ENCODE data around the gene ACACB. TPM values are rescaled to one million over a fixed set of nuclear protein-coding genes. Genes with fewer than 3 reads are reported as not detected.
"Not testable (repeated sequence)": the region's sequence is repeated elsewhere in the genome, so short reads cannot be mapped to it uniquely, and the experiment has no call there.

The ACACB gene
- total RNA-seq, 1 donor from 2014 or later: 64.5 TPM

DNA sequence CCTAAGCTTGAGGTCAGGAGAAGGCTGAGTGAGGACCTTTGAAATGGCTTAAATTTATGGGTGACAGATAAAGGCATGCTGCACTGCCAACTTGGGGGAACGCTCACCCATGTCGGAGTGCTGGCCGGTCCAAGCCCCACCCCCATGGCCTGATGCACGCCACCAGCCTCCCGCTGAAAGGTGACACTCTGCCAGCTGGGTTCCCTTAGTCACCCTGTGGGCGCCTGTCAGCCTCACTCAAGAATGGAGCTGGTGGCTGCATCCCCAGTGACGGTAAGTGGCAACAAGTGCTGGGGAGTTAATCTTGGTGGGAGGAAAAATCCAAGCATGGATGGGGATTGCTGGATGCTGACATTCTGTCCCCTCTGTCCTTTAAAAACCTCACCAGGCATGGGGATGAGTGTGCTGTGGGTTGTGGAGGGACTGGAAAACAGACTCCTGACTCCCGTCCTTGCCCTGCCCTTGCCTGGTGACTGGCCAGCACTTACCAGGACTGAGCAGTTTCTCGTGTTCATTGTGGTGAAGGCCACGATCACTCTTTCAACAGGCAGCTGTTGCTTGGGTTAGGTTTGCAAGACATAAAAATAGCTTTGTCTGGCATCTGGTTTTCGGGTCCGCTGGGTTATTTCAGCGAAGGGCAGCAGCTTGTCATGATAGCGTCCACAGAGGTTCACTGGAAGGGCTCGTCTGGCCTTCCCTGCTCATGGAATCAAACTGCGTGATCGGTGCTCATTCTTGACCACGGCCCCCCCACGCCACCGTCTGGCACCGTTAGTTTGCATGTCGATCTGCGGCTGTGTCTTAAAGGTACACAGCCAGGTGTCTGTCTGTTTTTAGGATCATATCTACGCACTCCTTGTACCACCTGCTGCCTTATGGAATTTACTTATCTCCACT, 15.0 kb downstream of the ACACB start:
- intact Hi-C loops (cut with DNase I): no loop called here
- DNase-seq (ENCODE audit: low spot score): peak; percentile 86

DNA sequence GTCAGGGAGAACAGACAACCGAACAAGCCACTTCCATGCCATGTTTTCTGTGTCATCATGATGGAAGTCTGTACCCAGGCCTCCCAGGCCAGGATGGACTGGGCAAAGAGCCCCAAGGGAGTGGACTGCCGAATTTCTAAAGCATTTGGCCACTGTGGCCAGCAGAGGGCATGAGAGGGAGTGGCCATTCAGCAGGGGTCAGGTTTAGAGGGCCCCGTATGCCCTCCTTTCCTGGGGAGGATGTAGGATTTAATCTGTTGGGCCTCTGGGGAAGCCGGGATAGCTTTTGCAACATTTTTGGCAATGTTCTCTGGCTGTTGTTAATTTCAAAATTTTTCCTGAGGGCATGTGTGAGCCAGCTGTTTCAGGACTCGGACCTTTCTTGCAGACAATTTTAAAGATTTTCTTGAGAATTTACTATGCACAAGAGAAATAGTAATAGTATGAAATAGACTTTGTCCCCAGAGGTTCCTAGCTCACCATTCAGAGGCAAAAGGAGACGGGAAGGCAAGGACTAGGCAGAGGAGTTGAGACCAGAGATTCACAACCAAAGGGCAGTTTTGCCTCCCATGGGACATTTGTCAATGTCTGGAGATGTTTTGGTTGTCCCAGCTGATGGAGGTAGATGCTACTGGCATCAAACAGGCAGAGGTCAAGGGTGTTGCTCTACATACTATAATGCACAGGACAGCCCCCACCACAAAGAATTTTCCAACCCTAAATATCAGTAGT, 18.0 kb downstream of the ACACB start:
- intact Hi-C loops (cut with DNase I): no loop called here
- DNase-seq (ENCODE audit: low spot score): no peak

DNA sequence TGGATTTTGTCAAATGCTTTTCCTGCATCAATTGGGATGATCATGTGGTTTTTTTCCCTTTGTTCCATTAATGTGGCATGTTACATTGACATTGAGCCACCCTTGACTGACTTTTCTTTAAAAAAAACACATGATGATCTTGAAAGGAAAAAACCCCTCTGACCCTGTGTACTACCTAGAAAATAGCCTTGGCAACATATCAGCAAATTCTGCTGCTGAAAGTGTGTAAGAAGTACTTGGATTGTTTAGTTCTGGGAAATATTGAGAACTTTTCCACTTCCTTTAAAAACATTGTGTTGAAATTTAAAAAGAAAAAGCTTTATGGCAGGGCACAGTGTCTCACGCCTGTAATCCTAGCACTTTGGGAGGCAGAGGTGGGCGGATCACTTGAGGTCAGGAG, 20.7 kb downstream of the ACACB start:
- intact Hi-C loops (cut with DNase I): no loop called here
- no peak for DNase-seq (ENCODE audit: low spot score)

DNA sequence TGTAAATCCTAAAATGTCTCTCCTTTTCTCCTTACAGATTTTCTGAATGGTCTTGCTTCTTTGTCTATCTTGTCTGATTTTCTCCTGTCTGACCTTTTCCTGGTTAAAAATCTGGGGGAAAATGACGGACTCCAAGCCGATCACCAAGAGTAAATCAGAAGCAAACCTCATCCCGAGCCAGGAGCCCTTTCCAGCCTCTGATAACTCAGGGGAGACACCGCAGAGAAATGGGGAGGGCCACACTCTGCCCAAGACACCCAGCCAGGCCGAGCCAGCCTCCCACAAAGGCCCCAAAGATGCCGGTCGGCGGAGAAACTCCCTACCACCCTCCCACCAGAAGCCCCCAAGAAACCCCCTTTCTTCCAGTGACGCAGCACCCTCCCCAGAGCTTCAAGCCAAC, 23.0 kb downstream of the ACACB start:
- intact Hi-C loops (cut with DNase I): no loop called here
- no peak for DNase-seq (ENCODE audit: low spot score)

DNA sequence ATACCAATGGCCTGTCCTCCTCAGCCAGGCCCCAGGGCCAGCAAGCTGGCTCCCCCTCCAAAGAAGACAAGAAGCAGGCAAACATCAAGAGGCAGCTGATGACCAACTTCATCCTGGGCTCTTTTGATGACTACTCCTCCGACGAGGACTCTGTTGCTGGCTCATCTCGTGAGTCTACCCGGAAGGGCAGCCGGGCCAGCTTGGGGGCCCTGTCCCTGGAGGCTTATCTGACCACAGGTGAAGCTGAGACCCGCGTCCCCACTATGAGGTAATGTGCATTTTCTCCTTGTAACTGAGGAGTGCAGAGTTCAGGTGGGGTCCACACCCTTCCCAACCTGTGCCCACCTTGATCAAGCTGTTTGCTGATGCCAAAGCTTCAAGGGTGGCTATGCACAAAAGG, 23.4 kb downstream of the ACACB start:
- intact Hi-C loops (cut with DNase I): no loop called here
- DNase-seq (ENCODE audit: low spot score): no peak

DNA sequence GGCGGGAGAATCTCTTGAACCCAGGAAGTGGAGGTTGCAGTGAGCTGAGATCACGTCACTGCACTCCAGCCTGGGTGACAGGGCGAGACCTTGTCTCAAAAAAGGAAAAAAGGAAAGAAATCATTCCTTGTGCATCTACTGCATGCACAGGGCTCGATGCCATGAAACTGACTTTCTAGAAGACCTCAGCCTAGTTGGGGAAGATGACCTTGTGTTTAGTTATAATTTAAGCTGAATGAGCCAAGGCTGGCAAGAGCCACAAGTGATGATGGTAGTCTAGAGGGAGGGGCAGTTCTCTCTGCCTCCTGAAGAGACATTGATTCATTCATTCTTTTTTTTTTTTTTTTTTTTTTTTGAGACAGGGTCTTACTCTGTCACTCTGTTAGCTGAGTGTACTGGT, 24.2 kb downstream of the ACACB start:
- no peak for DNase-seq (ENCODE audit: low spot score)
- intact Hi-C loops (cut with DNase I): no loop called here

DNA sequence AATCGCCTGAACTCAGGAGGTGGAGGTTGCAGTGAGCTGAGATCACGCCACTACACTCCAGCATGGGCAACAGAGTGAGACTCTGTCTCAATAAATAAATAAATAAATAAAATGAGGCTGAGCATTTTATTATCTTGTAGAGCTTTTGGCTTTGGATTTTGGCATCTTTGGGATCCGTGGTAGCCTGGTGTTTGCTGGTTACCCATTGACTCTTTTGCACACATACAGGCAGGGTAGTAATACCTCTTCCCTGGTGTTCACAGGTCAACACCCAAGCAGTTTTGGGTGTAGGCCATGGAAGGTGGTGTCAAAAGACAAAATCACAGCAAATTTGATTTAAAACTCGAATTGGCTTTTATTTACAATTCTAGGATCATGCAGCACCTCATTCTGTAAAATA, 27.8 kb downstream of the ACACB start:
- intact Hi-C loops (cut with DNase I): no loop called here
- DNase-seq (ENCODE audit: low spot score): no peak

DNA sequence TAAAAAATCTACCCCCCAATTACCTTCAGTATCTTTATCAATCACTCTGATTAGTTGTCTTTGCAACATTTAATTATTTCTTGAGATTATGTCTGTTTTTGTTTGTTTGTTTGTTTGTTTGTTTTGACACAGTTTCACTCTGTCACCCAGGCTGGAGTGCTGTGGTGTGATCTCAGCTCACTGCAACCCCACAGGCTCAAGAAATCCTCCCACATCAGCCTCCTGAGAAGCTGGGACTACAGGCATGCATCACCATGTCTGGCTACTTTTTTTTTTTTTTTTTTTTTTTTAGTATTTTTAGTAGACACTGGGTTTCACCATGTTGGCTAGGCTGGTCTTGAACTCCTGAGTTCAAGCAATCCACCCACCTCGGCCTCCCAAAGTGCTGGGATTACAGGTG, 30.7 kb downstream of the ACACB start:
- intact Hi-C loops (cut with DNase I); DNase-seq (ENCODE audit: low spot score): not testable (repeated sequence)

DNA sequence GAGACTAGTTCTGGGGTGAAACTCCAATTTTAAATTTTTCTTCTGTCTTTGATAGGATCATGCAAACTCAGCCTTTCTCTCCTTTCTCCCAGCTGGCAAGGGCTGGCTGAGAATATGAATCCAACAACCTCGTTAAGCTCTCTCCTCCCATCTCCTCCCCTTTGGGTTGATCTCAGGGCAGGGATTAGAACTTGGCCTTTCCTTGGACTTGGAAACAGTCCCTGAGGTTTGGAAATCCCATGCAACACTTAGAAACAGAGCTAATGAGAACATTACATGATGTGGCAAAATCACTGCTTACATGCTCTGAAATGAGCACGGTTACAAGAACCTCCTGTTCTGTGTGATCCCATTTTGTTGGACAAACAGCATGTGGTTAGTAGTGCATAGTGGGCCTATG, 31.6 kb downstream of the ACACB start:
- no peak for DNase-seq (ENCODE audit: low spot score)
- intact Hi-C loops (cut with DNase I): no loop called here

DNA sequence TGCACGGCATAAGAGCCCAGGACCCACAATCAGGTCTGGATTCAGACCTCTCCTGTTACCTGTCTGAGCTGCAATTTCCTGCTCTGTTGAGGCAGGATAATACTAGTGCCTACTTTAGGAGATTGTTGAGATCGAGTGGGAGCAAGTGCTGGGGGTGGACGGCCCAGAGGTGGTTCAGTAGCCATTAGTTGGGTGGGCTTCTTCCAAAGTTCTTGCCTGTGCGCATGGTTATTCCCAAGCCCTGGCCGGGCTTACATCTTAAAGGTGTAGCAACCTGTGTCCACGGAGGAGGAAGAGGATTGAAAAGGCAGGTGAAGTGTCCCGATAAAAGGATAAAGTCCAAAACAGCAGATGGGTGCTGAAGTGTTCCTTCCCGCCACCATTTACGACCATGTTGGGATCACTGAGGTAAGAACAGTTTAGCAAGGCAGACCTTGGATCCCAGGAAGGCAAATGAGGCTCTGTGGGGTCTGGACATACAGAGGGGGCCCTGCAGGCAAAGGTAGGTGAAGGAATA, 33.8 kb downstream of the ACACB start:
- no peak for DNase-seq (ENCODE audit: low spot score)
- intact Hi-C loops (cut with DNase I): no loop called here

DNA sequence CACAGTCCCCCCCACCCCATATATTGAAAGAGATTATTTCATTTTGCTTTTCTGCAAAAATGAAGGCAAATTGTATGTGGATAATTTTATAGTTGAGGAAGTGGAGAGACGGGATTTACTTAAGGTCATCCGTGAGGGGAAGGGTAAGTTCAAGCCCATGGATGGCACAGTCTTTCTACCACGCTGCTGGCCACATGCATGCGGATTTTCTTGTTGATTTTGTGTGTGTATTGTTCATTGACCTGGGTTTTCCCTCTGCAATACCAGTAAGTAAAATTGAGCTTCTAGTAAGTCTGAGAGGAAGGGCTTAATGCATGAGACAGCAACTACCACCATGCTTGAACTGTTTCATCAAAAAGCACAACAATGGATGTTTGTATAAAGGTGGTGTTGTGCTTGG, 35.1 kb downstream of the ACACB start:
- intact Hi-C loops (cut with DNase I): no loop called here
- no peak for DNase-seq (ENCODE audit: low spot score)

DNA sequence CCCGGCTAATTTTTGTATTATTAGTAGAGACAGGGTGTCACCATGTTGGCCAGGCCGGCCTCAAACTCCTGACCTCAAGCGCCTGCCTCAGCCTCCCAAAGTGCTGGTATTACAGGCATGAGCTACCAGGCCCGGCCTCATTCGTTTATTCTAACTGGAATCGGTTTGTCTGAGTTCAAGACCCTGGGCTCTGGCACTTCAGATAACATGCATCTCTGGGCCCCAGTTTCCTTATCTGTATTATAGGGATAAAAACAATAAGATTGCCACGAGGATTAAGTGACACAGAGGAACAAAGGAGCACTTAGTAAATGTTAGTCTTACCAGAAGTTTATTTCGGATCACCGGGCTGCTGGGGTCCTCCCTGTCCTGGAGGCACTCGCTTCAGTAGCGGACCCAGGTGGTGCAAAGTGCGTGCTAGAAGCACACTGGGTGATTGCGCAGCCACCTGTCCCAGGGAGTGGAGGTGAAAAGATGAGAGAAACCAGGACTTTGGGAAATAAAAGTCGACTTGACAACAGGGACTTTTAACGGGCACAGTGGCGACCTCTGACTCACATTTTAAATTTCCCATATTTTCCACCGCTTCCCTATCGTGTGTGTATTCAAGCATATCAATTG, 37.5 kb downstream of the ACACB start:
- intact Hi-C loops (cut with DNase I): no loop called here
- DNase-seq (ENCODE audit: low spot score): no peak

DNA sequence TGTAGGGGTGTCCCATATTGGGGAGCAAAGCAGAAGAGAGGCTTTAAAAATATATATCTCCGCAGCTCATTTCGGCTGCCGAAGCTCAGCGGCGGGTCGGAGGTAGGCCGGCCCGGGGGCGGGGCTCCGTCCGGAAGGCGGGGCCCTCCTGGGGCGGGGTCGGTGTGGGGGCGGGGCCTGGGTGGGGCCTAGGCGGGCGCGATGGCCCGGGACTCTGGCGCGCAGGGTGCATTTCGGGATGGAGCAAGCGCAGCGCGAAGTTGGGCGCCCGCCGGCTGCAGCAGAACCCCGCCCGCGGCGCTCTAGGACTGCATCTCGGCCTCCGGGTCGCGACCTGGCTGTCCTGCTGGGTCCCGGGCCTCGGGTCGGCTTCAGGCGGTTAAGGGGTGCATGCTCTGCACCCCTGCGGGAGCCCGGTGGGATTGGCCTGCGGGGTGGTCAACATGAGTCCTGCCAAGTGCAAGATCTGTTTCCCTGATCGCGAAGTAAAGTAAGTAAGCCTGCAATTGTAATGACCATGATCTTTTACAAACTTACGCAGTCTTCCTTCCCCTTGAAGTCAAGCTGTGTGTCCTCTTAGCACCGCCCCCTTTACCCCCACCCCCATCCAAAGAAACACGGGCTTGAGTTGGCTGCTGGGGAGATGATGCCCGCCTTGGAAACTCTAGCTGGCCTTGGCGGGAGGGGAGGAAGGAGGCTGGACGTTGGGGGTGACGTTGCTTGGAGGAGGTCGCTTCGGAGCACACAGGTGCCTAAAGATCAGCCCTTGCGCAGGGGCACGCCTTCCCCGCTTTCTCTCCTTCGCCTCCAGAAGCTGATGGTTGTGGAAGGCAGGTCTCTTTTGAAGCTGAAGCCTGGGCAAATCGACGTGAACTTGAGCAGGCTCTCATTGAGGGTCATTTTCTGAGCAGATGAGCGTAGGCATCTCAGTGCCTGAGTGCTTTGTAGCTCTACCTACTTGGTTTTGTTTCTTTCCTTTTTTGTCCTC, 38.4 kb downstream of the ACACB start:
- intact Hi-C loops (cut with DNase I): no loop called here
- peak; percentile 93 for DNase-seq (ENCODE audit: low spot score)

DNA sequence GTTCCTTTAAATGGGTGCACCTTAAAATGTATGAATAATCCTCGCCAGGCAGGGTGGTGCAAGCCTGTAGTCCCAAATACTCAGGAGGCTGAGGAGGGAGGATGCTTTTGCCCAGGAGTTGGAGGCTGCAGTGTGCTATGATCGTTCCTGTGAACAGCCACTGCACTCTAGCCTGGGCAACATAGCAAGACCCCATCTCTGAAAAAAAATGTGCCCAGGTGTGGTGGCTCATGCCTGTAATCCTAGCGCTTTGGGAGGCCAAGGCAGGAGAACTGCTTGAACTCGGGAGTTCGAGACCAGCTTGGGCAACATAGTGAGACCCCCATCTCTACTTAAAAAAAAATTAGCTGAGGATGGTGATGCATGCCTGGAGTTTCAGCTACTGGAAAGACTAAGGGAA, 39.6 kb downstream of the ACACB start:
- intact Hi-C loops (cut with DNase I): no loop called here

DNA sequence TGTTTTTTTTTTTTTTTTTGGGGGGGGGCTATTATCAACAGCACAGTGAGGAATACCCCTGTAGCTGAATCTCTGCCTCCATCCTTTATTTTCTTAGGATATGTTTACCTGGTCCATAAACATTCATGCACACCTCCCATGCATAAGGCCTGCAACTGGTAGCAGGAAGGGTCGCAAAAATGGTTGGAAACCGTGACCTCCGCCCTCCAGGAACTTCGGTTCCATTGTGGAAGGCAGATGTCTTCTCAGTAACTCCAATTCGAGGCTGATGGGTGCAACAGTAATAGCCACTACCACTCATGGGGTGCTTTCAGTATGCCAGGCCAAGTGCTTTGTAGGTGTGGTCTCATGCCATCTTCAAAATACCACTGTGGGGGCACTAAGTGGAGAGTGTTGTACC, 40.2 kb downstream of the ACACB start:
- no peak for DNase-seq (ENCODE audit: low spot score)
- intact Hi-C loops (cut with DNase I): no loop called here

More for the DNA sequence above, 39.6 kb downstream of the ACACB start:
- no peak for DNase-seq (ENCODE audit: low spot score)

DNA sequence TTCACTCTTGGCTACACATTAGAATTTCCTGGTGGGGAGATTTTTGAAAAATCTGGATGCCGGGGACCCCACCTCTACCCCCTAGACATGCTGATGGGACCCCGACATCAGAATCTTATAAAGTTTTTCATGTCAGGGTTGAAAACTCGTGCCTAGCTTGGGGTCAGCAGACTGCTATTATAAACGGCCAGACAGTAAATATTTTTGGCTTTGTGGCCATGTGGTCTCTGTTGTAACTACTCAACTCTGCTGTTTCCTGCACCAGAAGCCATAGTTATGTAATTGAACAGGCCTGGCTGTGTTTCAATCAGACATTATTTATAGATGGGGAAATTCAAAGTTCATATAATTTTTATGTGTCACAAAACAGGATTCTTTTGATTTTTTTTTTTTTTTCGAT, 41.6 kb downstream of the ACACB start:
- intact Hi-C loops (cut with DNase I): loop anchor here (2.0 kb wide), 1 partner anchor 43 kb away; no protein-coding TSS in a partner anchor

DNA sequence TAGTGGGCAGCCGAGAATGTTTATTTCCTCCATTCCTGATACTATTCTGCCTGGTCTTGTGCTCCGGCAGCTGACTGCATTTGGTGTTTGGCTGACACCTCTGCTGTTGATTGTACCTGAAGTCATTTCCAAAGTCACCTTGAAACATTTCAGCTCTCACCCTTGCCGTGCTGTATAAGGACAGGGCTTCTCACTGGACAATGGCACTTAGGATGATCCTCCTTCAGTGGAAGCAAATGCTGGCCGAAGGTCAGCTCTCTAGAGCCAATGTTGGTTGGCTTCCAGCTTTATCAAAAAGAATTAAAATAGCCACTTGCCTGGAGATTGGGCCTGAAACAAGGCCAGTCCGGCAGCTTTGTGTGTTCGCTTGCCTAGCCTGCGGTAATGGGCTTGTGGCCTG, 44.0 kb downstream of the ACACB start:
- intact Hi-C loops (cut with DNase I): no loop called here
- DNase-seq (ENCODE audit: low spot score): no peak

More for the DNA sequence above, 41.6 kb downstream of the ACACB start:
- DNase-seq (ENCODE audit: low spot score): no peak

DNA sequence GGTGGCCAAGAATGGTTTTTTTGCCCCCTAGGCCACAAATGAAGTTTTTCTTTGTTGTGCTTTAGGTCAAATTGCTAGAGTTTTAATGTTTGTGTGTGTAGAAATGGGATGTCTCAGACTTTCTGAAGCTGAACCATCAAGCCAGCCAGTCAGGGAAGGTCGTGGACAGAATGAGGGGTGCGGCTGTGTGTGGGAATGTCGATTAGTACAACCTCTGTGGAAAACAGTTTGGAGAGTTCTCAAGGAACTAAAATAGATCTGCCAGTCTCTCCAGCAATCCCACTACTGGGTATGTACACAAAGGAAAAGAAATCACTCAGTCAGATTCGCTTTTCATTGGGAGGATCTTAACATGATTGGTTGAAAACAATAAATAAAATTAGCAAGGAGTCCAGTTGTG, 44.5 kb downstream of the ACACB start:
- DNase-seq (ENCODE audit: low spot score): no peak
- intact Hi-C loops (cut with DNase I): no loop called here

DNA sequence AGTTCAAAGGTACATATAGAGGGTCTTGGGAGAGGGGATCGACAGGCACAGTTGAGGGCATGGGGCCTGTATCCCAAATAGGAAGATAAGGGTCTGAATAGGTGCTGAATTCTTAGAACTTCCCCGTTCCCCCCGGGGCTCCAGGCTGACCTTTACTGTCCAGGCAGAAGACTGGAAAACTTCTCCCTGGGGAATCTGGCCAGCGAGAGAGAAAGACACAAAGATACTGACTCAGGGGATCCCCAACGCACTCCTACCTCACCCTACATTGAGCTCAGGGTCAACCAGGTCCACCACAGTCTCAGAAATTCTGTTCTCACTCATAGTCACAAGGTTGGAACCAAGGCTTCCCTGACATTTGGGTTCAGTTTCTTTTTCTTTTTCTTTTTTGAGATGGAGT, 46.2 kb downstream of the ACACB start:
- intact Hi-C loops (cut with DNase I): no loop called here

More for the DNA sequence above, 46.2 kb downstream of the ACACB start:
- no peak for DNase-seq (ENCODE audit: low spot score)
